Skeletal muscle cell (primary cell): ENCODE results near the gene TMEM267.
"Not testable (repeated sequence)": the region's sequence is repeated elsewhere in the genome, so short reads cannot be mapped to it uniquely, and the experiment has no call there.

Experiments used
- DNase-seq: peaks from one replicate; pipeline ENCODE4 v3.0.0-alpha.2; 2010; ENCODE audit warnings: low read depth
- H3K4me3 ChIP-seq: 2 replicates; pipeline ENCODE4 v1.5.1; 2011; ENCODE audit warnings: low read depth, mild to moderate bottlenecking, control low read depth, low read length, moderate library complexity

TMEM267 gene

GRCh38 chr5:43483298-43484105, at the start of gene TMEM267:
TMEM267 (minus strand) TSS chr5:43483865; CDS start chr5:43453969, 29,896 bp downstream.
- peak; percentile 79 for DNase-seq
- H3K4me3 ChIP-seq, result peak within 1 kb of the TSS; percentile 95

- H3K4me3 ChIP-seq, result no peak overlapping the region
- no peak for DNase-seq
Observed at GRCh38 chr5:43530648-43531047, 47.0 kb upstream of the TMEM267 start.

- H3K4me3 ChIP-seq, result no peak overlapping the region
- no peak for DNase-seq
Observed at GRCh38 chr5:43523662-43524072, 40.0 kb upstream of the TMEM267 start.

- no peak for DNase-seq
- no peak overlapping the region for H3K4me3 ChIP-seq
Observed at GRCh38 chr5:43520615-43521014, 37.0 kb upstream of the TMEM267 start.

GRCh38 chr5:43515678-43516048, 32.0 kb upstream of the TMEM267 start:
- H3K4me3 ChIP-seq, result peak overlapping the region; percentile 79
- DNase-seq, result no peak

- DNase-seq, result peak; percentile 81
- H3K4me3 ChIP-seq, result peak within 1 kb of the TSS; percentile 79
Observed at GRCh38 chr5:43514816-43515677, 31.4 kb upstream of the TMEM267 start, which contains the start of gene C5orf34. C5orf34 (minus strand) TSS chr5:43515148; CDS start chr5:43509339, 5,809 bp downstream.

- peak overlapping the region; percentile 79 for H3K4me3 ChIP-seq
- DNase-seq, result peak; percentile 50
Observed at GRCh38 chr5:43514471-43514815, 30.8 kb upstream of the TMEM267 start.

GRCh38 chr5:43514025-43514424, 30.4 kb upstream of the TMEM267 start:
- no peak for DNase-seq
- peak overlapping the region; percentile 79 for H3K4me3 ChIP-seq

GRCh38 chr5:43511062-43511461, 27.4 kb upstream of the TMEM267 start:
- not testable (repeated sequence) for H3K4me3 ChIP-seq, DNase-seq

GRCh38 chr5:43498581-43498980, 14.9 kb upstream of the TMEM267 start:
- no peak for DNase-seq
- H3K4me3 ChIP-seq, result no peak overlapping the region

- DNase-seq, result no peak
- no peak overlapping the region for H3K4me3 ChIP-seq
Observed at GRCh38 chr5:43497311-43498104, 13.8 kb upstream of the TMEM267 start.

- DNase-seq, result no peak
Observed at GRCh38 chr5:43491326-43491725, 7.7 kb upstream of the TMEM267 start.

GRCh38 chr5:43486353-43486752, 2.7 kb upstream of the TMEM267 start:
- no peak overlapping the region for H3K4me3 ChIP-seq
- no peak for DNase-seq

More at GRCh38 chr5:43491326-43491725, 7.7 kb upstream of the TMEM267 start:
- no peak overlapping the region for H3K4me3 ChIP-seq

GRCh38 chr5:43485406-43485805, 1.7 kb upstream of the TMEM267 start:
- no peak overlapping the region for H3K4me3 ChIP-seq
- DNase-seq, result no peak

GRCh38 chr5:43484106-43484849, 613 bp upstream of the TMEM267 start:
- peak overlapping the region; percentile 95 for H3K4me3 ChIP-seq
- DNase-seq, result peak; percentile 43

- DNase-seq, result no peak
- peak overlapping the region; percentile 95 for H3K4me3 ChIP-seq
Observed at GRCh38 chr5:43482490-43483297, 971 bp downstream of the TMEM267 start.

GRCh38 chr5:43469671-43470391, 13.8 kb downstream of the TMEM267 start:
- H3K4me3 ChIP-seq, result no peak overlapping the region
- no peak for DNase-seq

- DNase-seq, result no peak
- H3K4me3 ChIP-seq, result no peak overlapping the region
Observed at GRCh38 chr5:43467100-43467499, 16.6 kb downstream of the TMEM267 start.
